ENCODE results near the gene SERINC2. TPM values are rescaled to one million over a fixed set of nuclear protein-coding genes. Genes with fewer than 3 reads are reported as not detected.

The SERINC2 gene
- total and polyA plus RNA-seq, 9 of the 15 experiments (the other 6 are each of a cell fraction or from before 2014, with no cell fraction given): 0.07 to 1.2 (median 0.70) TPM; not detected in 2

- TF ChIP-seq, protein P1, sequence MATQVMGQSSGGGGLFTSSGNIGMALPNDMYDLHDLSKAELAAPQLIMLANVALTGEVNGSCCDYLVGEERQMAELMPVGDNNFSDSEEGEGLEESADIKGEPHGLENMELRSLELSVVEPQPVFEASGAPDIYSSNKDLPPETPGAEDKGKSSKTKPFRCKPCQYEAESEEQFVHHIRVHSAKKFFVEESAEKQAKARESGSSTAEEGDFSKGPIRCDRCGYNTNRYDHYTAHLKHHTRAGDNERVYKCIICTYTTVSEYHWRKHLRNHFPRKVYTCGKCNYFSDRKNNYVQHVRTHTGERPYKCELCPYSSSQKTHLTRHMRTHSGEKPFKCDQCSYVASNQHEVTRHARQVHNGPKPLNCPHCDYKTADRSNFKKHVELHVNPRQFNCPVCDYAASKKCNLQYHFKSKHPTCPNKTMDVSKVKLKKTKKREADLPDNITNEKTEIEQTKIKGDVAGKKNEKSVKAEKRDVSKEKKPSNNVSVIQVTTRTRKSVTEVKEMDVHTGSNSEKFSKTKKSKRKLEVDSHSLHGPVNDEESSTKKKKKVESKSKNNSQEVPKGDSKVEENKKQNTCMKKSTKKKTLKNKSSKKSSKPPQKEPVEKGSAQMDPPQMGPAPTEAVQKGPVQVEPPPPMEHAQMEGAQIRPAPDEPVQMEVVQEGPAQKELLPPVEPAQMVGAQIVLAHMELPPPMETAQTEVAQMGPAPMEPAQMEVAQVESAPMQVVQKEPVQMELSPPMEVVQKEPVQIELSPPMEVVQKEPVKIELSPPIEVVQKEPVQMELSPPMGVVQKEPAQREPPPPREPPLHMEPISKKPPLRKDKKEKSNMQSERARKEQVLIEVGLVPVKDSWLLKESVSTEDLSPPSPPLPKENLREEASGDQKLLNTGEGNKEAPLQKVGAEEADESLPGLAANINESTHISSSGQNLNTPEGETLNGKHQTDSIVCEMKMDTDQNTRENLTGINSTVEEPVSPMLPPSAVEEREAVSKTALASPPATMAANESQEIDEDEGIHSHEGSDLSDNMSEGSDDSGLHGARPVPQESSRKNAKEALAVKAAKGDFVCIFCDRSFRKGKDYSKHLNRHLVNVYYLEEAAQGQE (IDR thresholded peaks at IDR 0.05; ENCODE audit: borderline replicate concordance): peak; percentile 76
- TF ChIP-seq, protein P1 (CRISPR knock-in tag; IDR thresholded peaks at IDR 0.05; ENCODE audit: low read depth): no peak
- 0 out of 2 replicates have a peak, but pooled peaks have one; percentile 24 for TF ChIP-seq SMC3 (conservative IDR thresholded peaks at IDR 0.05; ENCODE audit: insufficient read depth, low read depth, low read length)
Observed at GRCh38 chr1:31460027-31460426, 47.0 kb downstream of the SERINC2 start (continued).

All from K562 (cell line).